CD14-positive monocyte (primary cell): ENCODE results near the gene TSPAN18. TPM values are rescaled to one million over a fixed set of nuclear protein-coding genes. Genes with fewer than 3 reads are reported as not detected.

Experiments used
- DNase-seq, 3 donors: peaks; one replicate each; pipeline ENCODE4 v3.0.0-alpha.2; 2011 to 2022
- H2AFZ ChIP-seq: 2 replicates; pipeline ENCODE4 v1.6.0; 2012; ENCODE audit warnings: mild to moderate bottlenecking, low read depth, low read length, inconsistent platforms; ENCODE audit not compliant: insufficient read depth, poor library complexity, severe bottlenecking
- H3K27ac ChIP-seq, 2 donors: 1 replicate in 1 of 2; 2 replicates in 1 of 2; pipeline ENCODE4 v1.5.1; 2012 to 2013; ENCODE audit warnings: low read length in 2 of 2, control low read depth in 1 of 2, inconsistent platforms in 1 of 2, low read depth in 1 of 2, mild to moderate bottlenecking in 1 of 2
- H3K27me3 ChIP-seq, 2 donors: one replicate each; pipeline versions ENCODE4 v1.6.0 to v1.6.1; 2011 to 2013; ENCODE audit warnings: low read length in 2 of 2; ENCODE audit not compliant: control insufficient read depth in 2 of 2, insufficient read depth in 2 of 2
- H3K36me3 ChIP-seq, 2 donors: replicated peaks in 1 of 2; 1 replicate in 1 of 2; 2 replicates in 1 of 2; pipeline versions ENCODE4 v1.5.1 to v1.6.1; 2012 to 2013; ENCODE audit warnings: low read length in 2 of 2, control low read depth in 1 of 2, inconsistent platforms in 1 of 2, mild to moderate bottlenecking in 1 of 2; ENCODE audit not compliant: insufficient read depth in 2 of 2, control insufficient read depth in 1 of 2
- H3K4me1 ChIP-seq, 2 donors: 1 replicate in 1 of 2; 2 replicates in 1 of 2; pipeline versions ENCODE4 v1.5.1 to v1.6.1; 2012 to 2013; ENCODE audit warnings: low read length in 2 of 2, control low read depth in 1 of 2, inconsistent platforms in 1 of 2, mild to moderate bottlenecking in 1 of 2, moderate library complexity in 1 of 2; ENCODE audit not compliant: insufficient read depth in 2 of 2, control insufficient read depth in 1 of 2
- H3K4me2 ChIP-seq: replicated peaks from 2 replicates; pipeline ENCODE3; 2012; ENCODE audit warnings: low read length, moderate library complexity, mild to moderate bottlenecking; ENCODE audit not compliant: poor library complexity, severe bottlenecking; ENCODE audit errors: extremely low read depth
- H3K4me3 ChIP-seq, 3 experiments: fragments of 200-600 bp in 1 of 3; sonication (generic) in 1 of 3; replicated peaks in 1 of 3; 1 replicate in 2 of 3; 2 replicates in 1 of 3; pipeline ENCODE4 v1.5.1; 2011 to 2013; ENCODE audit warnings: low read length in 3 of 3, mild to moderate bottlenecking in 3 of 3, control low read depth in 2 of 3, low read depth in 2 of 3, inconsistent platforms in 1 of 3, moderate library complexity in 1 of 3
- H3K79me2 ChIP-seq: 2 replicates; pipeline ENCODE4 v1.6.0; 2012; ENCODE audit warnings: mild to moderate bottlenecking, control low read depth, inconsistent platforms, low read length, moderate library complexity; ENCODE audit not compliant: insufficient read depth
- H3K9ac ChIP-seq: 2 replicates; pipeline ENCODE4 v1.6.0; 2017; ENCODE audit warnings: low read length, mild to moderate bottlenecking; ENCODE audit not compliant: insufficient read depth, poor library complexity, severe bottlenecking
- H3K9me3 ChIP-seq, 2 donors: replicated peaks in 1 of 2; 1 replicate in 1 of 2; 2 replicates in 1 of 2; pipeline versions ENCODE4 v1.5.1 to v1.6.1; 2012 to 2013; ENCODE audit warnings: low read length in 2 of 2, control low read depth in 1 of 2; ENCODE audit not compliant: control insufficient read depth in 1 of 2, insufficient read depth in 1 of 2
- H4K20me1 ChIP-seq: 2 replicates; pipeline ENCODE4 v1.6.0; 2012; ENCODE audit warnings: mild to moderate bottlenecking, low read length, control low read depth, moderate library complexity; ENCODE audit not compliant: insufficient read depth
- H3K27ac Mint-ChIP-seq, 7 donors: one replicate each; pipeline ENCODE4 v1.8.0; 2020; ENCODE audit warnings: mild to moderate bottlenecking in 7 of 7, mixed read lengths in 7 of 7, moderate library complexity in 6 of 7, inconsistent platforms in 2 of 7
- H3K27me3 Mint-ChIP-seq, 3 donors: one replicate each; pipeline ENCODE4 v1.8.0; 2021 to 2022; ENCODE audit warnings: low read depth in 3 of 3, mild to moderate bottlenecking in 3 of 3, mixed read lengths in 3 of 3, moderate library complexity in 3 of 3, inconsistent platforms in 1 of 3
- H3K36me3 Mint-ChIP-seq, 2 donors: one replicate each; pipeline ENCODE4 v1.8.0; 2020; ENCODE audit warnings: mixed read lengths in 2 of 2, inconsistent platforms in 1 of 2, mild to moderate bottlenecking in 1 of 2
- H3K4me1 Mint-ChIP-seq: one replicate; pipeline ENCODE4 v1.8.0; 2020; ENCODE audit warnings: mild to moderate bottlenecking, mixed read lengths
- H3K4me3 Mint-ChIP-seq, 2 donors: one replicate each; pipeline ENCODE4 v1.8.0; 2020; ENCODE audit warnings: mild to moderate bottlenecking in 2 of 2, mixed read lengths in 2 of 2, moderate library complexity in 1 of 2
- H3K9me3 Mint-ChIP-seq, 7 donors: one replicate each; pipeline ENCODE4 v1.8.0; 2020 to 2022; ENCODE audit warnings: mixed read lengths in 7 of 7, mild to moderate bottlenecking in 6 of 7, moderate library complexity in 6 of 7, inconsistent platforms in 2 of 7
- WGBS: methylation state at CpG from one replicate; pipeline ENCODE4 v1.1.5; 2013; ENCODE audit warnings: missing lambda C conversion rate; ENCODE audit not compliant: insufficient coverage; 5-methylcytosine and 5-hydroxymethylcytosine counted together
- intact Hi-C, 2 donors: fragments of 100-400 bp; cut with micrococcal nuclease; formaldehyde crosslinking; loops; one replicate each; pipeline versions ENCODE4 v1.15.0 to v1.15.1; 2023
- polyA plus RNA-seq, 3 donors: library from polyadenylated mRNA; depleted of rRNA in 1 of 3; unstranded in 2 of 3; stranded (reverse) in 1 of 3; fragments of 300-500 nt in 2 of 3; fragments of >200 nt in 1 of 3; fragmentation: Illumina TruSeq in 2 of 3; gene quantifications; 1 replicate in 2 of 3; 2 replicates in 1 of 3; pipeline ENCODE4 v1.2.3, GENCODE V29; 2012 to 2021
- TF ChIP-seq, protein P1 (sequence below): fragments of 200-600 bp; IDR thresholded peaks from one replicate; pipeline ENCODE4 v1.8.0; 2022; ENCODE audit warnings: antibody characterized with exemption, mild to moderate bottlenecking

The TSPAN18 gene
- polyA plus RNA-seq, 3 donors, result not detected

DNA sequence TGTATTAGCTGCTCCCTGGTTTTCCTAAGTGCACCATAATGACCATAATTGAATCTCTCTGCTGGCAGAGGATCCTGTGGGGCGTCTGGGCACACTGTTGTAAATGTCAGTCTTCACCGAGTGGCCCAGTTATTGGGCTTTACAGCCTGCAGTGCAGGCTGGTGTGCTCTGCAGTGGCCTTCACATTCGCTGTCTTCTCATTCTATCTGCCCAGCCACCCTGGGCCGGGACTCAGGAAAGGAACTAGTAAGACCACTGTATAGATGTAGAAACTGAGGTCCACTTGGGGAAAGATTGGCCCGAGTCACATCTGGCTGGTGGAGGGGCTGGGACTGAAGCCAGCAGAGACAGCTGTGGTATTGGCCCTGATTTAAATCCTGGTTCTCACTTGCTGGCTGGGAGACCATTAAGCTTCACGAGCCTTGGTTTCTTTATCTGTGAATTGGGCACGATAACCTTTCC lies 49.3 kb downstream of the TSPAN18 start:
- TF ChIP-seq, protein P1, sequence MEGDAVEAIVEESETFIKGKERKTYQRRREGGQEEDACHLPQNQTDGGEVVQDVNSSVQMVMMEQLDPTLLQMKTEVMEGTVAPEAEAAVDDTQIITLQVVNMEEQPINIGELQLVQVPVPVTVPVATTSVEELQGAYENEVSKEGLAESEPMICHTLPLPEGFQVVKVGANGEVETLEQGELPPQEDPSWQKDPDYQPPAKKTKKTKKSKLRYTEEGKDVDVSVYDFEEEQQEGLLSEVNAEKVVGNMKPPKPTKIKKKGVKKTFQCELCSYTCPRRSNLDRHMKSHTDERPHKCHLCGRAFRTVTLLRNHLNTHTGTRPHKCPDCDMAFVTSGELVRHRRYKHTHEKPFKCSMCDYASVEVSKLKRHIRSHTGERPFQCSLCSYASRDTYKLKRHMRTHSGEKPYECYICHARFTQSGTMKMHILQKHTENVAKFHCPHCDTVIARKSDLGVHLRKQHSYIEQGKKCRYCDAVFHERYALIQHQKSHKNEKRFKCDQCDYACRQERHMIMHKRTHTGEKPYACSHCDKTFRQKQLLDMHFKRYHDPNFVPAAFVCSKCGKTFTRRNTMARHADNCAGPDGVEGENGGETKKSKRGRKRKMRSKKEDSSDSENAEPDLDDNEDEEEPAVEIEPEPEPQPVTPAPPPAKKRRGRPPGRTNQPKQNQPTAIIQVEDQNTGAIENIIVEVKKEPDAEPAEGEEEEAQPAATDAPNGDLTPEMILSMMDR, result no peak
- no peaks in the 10 kb centered on the region for H3K79me2 ChIP-seq
- no peak overlapping the region for H3K9ac ChIP-seq
- no peak for DNase-seq
- Mint-ChIP-seq H3K36me3 (no peaks in the 10 kb centered on the region), H3K27me3 (peaks cover 11 to 14% (median 12%) of the 10 kb centered on the region in 3 donors), H3K4me3 (no peak overlapping the region), H3K27ac (no peak overlapping the region), H3K9me3 (peaks cover 0 to 2% (median 0%) of the 10 kb centered on the region in 7 donors), H3K4me1 (no peaks in the 10 kb centered on the region)
- no peak overlapping the region for H2AFZ ChIP-seq
- H3K9me3 ChIP-seq, result no peaks in the 10 kb centered on the region
- H3K27ac ChIP-seq, result no peak overlapping the region
- intact Hi-C loops, result loop anchor here (5.0 to 10.0 kb wide), 3 partner anchors 151 to 221 kb away; no protein-coding TSS in a partner anchor
- H3K27me3 ChIP-seq, result no peaks in the 10 kb centered on the region
- no peaks in the 10 kb centered on the region for H4K20me1 ChIP-seq
- H3K4me3 ChIP-seq, result no peak overlapping the region
- WGBS, result 69% methylated on average over 5 of the region's 7 CpGs
- no peaks in the 10 kb centered on the region for H3K4me1 ChIP-seq
- no peak overlapping the region for H3K4me2 ChIP-seq
- no peaks in the 10 kb centered on the region for H3K36me3 ChIP-seq

DNA sequence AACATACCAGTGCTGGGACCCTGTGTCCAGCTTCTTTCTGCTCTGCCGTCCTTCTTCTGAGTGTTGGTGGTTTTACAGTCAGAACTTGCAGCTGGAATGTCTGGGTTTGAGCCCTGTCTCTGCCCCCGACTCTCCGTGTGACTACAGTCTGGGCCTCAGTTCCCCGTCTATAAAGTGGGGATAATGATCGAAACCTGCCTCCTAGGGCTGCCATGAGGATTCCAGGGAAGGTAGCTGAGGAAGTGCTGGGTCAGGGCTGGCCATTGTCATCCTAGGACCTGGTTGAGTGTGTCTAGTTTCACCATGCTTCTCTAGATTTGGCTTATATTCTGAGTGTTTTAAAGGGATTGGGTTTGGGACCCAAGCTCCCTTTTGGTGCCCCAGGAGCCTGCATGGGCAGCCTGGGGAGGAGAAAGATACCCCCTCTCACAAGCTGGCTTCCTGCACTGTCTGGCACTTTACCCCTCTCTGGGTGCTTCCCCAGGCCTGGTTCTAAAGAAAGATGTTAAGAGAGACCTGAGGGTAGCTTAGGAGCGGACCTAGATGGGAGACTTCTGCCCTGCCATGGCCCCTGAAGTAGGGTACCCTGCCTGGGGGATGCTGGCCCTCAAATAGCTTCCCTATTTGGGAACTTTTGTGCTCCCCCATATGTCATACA lies 49.9 kb downstream of the TSPAN18 start:
- Histone ChIP-seq H4K20me1 (no peaks in the 10 kb centered on the region), H3K4me1 (no peaks in the 10 kb centered on the region), H3K9ac (no peak overlapping the region), H3K4me2 (no peak overlapping the region), H3K27ac (no peak overlapping the region), H2AFZ (no peak overlapping the region), H3K4me3 (no peak overlapping the region), H3K36me3 (no peaks in the 10 kb centered on the region), H3K79me2 (no peaks in the 10 kb centered on the region), H3K27me3 (no peaks in the 10 kb centered on the region), H3K9me3 (no peaks in the 10 kb centered on the region)
- intact Hi-C loops, result loop anchor here (5.0 to 10.0 kb wide), 3 partner anchors 152 to 222 kb away; no protein-coding TSS in a partner anchor
- no peak overlapping the region for H3K4me3 Mint-ChIP-seq
- no peaks in the 10 kb centered on the region for H3K36me3 Mint-ChIP-seq
- DNase-seq, result no peak
- peaks cover 11 to 14% (median 12%) of the 10 kb centered on the region in 3 donors for H3K27me3 Mint-ChIP-seq
- peaks cover 0 to 7% (median under 1%) of the 10 kb centered on the region in 7 donors for H3K9me3 Mint-ChIP-seq
- no peak overlapping the region for H3K27ac Mint-ChIP-seq
- 96% methylated on average over 5 of the region's 6 CpGs for WGBS
- H3K4me1 Mint-ChIP-seq, result no peaks in the 10 kb centered on the region
- TF ChIP-seq, protein P1, result no peak
